HG03342 (cell line): ENCODE data around the gene BRCA2.
"Not testable (repeated sequence)": the region's sequence is repeated elsewhere in the genome, so short reads cannot be mapped to it uniquely, and the experiment has no call there.

ENCODE experiments used
- ATAC-seq: cut with Tn5 transposase; IDR thresholded peaks from one replicate; pipeline ENCODE4 v1.9.1; 2021; ENCODE audit warnings: mild to moderate bottlenecking, moderate library complexity; ENCODE audit not compliant: unreplicated experiment

BRCA2 gene

DNA sequence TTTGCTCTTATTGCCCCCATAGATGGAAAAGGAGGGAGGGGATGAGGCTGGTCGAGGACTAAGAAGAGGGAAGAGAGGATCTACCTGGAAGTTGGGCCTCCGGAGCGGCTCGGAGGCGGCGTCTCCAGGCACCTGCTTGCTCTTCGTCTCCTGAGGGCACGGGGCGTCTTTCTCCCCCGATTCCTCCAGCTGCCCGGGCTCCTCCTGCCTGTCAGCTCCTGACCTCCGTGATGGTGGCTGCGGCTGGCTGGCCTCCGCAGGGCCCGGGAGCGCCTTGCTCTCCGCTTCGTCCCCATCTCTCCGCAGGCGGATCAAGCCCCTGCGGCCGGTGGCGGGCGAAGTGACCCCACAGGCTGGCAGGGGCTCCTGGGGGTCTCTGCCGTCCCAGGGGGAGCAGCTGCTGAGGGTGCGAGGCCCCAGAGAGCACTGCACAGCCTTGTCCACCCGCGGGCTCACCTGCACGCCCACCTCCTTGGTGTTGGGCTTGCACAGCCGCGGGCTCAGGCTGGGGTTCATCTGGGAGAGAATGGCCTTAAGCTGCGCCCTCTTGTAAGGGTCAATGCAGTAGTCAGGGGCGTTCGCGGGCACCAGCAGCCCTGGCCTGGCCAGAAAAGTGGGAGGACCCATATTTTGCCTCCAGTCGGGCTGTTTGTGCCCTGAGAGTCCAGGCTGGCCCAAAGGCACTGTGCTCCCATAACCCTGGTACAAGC, 4.0 kb upstream of the BRCA2 start:
- ATAC-seq = no peak

- ATAC-seq = peak; percentile 25
Observed at GRCh38 chr13:32314271-32315237, 754 bp upstream of the BRCA2 start.

DNA sequence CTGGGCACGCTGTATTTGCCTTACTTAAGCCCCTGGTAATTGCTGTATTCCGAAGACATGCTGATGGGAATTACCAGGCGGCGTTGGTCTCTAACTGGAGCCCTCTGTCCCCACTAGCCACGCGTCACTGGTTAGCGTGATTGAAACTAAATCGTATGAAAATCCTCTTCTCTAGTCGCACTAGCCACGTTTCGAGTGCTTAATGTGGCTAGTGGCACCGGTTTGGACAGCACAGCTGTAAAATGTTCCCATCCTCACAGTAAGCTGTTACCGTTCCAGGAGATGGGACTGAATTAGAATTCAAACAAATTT, 676 bp downstream of the BRCA2 start:
- ATAC-seq = peak; percentile 45

- no peak for ATAC-seq
Observed at GRCh38 chr13:32316501-32316900, 1.2 kb downstream of the BRCA2 start.

GRCh38 chr13:32317716-32318465, 2.6 kb downstream of the BRCA2 start:
- no peak for ATAC-seq

DNA sequence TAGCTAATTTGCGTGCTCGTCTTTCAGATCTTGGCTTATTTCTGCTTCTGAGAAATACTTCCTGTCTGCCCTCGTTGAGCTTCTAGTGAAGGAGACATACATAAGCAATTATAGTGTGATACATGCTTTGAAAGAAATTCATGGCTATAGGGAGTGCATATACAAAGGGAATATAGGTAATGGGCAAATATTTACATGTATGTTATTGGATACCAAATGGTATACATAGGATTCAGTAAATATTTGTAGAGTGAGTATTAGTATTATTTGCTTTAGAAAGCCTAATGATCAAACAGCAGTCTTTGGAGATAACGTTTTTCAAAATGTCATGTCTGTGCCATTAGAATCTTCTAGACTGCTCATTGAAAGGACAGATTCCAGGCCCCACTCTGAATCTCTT, 5.2 kb downstream of the BRCA2 start:
- ATAC-seq = no peak

DNA sequence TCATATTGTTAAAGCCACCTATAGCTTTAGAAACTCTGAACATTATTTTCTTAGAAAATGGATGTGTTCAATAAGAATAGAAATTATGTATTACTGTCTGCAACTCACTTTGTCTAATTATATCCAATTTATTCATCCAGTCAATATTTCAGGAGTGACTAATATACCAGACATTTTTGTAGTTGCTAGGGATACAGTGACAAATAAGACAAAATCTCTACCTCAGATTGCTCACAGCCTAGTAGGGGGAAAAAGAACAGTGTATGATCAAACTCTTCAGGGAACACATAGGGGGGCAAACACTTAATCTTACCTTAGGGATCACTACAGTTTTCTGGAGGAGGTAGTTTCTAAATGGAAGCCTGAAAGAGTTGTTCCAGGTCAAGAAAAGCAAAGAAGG, 8.6 kb downstream of the BRCA2 start:
- ATAC-seq = no peak

DNA sequence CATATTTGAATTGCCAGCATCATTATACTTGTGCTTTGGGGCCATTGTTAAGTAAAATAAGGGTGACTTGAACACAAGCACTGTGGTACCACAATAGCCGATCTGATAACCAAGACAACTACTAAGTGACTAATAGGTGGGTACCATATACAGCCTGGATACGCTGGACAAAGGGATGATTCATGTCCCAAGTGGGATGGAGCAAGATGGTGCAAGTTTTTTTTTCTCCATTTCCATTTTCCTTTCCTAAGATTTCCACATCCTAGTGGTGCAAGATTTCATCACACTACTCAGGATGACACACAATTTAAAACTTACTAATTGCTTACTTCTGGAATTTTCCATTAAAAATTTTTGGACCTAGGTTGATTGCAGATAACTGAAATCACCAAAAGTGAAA, 15.1 kb downstream of the BRCA2 start:
- no peak for ATAC-seq

- no peak for ATAC-seq
Observed at GRCh38 chr13:32334671-32335070, 19.4 kb downstream of the BRCA2 start.

- no peak for ATAC-seq
Observed at GRCh38 chr13:32340914-32341313, 25.6 kb downstream of the BRCA2 start.

DNA sequence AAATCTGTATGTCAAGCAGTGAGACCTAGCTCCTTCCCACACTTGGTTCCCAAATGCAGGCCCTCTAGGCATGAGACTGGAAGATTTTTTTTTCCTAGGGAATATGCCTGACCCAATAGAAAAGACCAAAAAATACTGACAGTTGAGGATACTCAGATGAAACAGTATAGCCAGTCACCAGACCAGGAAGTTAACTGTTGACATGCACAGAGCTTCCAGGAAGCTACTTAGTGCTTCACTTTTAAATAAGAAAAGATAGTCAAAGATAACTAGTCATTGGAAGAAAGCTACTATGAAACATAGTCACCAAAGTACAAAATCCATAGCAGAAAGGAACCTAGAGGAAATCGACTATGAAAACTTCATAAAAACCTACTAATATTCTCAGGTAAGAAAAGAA, 32.3 kb downstream of the BRCA2 start:
- no peak for ATAC-seq

GRCh38 chr13:32350839-32351441, 35.6 kb downstream of the BRCA2 start:
- not testable (repeated sequence) for ATAC-seq

- ATAC-seq = peak; percentile 58
Observed at GRCh38 chr13:32354040-32354439, 38.7 kb downstream of the BRCA2 start.

DNA sequence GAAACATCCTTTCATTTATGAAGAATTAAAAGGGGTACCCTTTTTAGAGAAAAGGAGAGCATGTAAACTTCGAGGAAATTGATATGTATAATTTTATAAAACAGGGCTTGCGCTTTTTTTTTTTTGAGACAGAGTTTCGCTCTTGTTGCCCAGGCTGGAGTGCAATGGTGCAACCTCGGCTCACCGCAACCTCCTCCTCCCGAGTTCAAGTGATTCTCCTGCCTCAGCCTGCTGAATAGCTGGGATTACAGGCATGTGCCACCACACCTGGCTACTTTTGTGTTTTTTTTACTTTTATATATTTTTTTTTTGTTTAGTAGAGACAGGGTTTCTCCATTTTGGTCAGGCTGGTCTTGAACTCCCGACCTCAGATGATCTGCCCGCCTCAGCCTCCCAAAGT, 40.6 kb downstream of the BRCA2 start:
- ATAC-seq = not testable (repeated sequence)

- no peak for ATAC-seq
Observed at GRCh38 chr13:32362574-32362973, 47.3 kb downstream of the BRCA2 start.

DNA sequence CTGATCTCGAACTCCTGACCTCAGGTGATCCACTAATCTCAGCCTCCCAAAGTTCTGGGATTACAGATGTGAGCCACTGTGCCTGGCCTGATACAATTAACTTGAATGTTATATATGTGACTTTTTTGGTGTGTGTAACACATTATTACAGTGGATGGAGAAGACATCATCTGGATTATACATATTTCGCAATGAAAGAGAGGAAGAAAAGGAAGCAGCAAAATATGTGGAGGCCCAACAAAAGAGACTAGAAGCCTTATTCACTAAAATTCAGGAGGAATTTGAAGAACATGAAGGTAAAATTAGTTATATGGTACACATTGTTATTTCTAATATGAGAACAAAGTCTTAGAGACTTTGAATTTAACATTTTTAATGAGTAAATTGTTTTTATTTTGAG, 55.5 kb downstream of the BRCA2 start:
- ATAC-seq = no peak

- ATAC-seq = no peak
Observed at GRCh38 chr13:32376642-32377415, 61.5 kb downstream of the BRCA2 start.

DNA sequence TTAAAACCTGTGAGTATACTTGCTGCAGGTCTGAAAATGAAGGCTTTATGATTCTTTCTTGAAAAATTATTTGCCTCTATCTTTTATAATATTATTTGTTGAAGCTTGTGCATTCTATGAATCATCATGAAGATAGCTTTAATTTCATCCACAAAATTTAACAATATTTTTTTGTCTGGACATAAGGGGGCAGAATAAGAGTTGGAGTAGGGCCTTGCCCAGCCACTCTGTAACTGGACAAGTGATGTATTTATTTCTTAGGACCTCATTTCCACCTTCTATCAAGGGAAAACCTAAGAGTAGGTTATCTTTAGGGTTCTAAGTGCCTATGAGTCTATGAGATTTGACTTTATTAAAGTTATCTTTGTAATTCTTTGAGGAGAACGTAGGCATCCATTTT, 62.7 kb downstream of the BRCA2 start:
- ATAC-seq = no peak

GRCh38 chr13:32381539-32381938, 66.2 kb downstream of the BRCA2 start:
- no peak for ATAC-seq

DNA sequence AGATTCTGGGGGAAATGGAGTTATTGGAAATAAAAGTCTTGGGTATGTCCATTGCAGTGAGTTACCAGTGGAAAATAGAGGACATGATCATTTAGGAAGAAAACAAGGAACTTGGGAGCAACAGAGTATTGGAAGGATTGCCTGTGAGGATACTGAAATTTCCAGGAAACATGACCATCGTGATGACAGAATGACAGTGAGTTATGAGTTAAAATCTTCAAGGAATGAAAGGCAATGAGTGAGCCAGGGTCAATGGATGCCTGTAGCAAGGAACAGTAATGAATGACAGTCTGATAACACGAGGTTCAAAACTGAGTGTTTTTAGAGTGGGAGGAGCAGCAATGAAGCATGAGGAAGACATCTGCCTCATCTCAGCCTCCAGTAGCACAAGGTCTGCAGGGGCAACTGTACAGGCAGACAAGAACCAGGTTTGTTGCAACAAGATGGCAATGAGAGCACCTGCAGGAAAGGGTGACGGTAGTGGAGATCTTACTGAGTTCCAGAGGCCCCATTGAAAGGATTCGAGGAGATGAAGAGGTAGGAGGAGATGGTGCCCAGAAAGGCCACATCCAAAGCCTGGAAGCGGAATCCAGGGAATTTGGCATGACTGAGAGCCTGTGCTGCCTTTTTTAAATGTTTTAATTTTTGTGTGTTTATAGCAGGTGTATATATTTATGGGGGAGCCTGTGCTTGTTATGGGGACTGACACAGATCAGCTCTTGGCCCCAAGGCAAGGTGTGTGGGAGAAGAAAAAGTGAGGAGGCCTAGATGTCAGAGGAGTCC, 68.7 kb downstream of the BRCA2 start:
- no peak for ATAC-seq
